Stimulated activated naive CD8-positive, alpha-beta T cell treated with anti-CD3 and anti-CD28 coated beads, Interleukin-15, Interleukin-2, amounts not matched to agents 100 ng/mL and 50 ng/mL, for 24 hours (primary cell): ENCODE data around the gene TLE4.

ENCODE experiments used
- H3K27ac Mint-ChIP-seq: one replicate; pipeline ENCODE4 v1.8.0; 2021; ENCODE audit warnings: mild to moderate bottlenecking, mixed read lengths
- H3K27me3 Mint-ChIP-seq: one replicate; pipeline ENCODE4 v1.8.0; 2021; ENCODE audit warnings: mixed read lengths
- H3K36me3 Mint-ChIP-seq: one replicate; pipeline ENCODE4 v1.8.0; 2021; ENCODE audit warnings: low read depth, mixed read lengths
- H3K4me1 Mint-ChIP-seq: one replicate; pipeline ENCODE4 v1.8.0; 2021; ENCODE audit warnings: low read depth, mixed read lengths
- H3K4me3 Mint-ChIP-seq: one replicate; pipeline ENCODE4 v1.8.0; 2021; ENCODE audit warnings: mild to moderate bottlenecking, mixed read lengths
- H3K9me3 Mint-ChIP-seq: one replicate; pipeline ENCODE4 v1.8.0; 2021; ENCODE audit warnings: mixed read lengths

The TLE4 gene

GRCh38 chr9:79686381-79687130 is 114.8 kb downstream of the TLE4 start:
- H3K27me3 Mint-ChIP-seq: no peaks in the 10 kb centered on the region
- peaks cover 16% of the 10 kb centered on the region for H3K36me3 Mint-ChIP-seq
- peak overlapping the region; percentile 72 for H3K27ac Mint-ChIP-seq
- peak overlapping the region; percentile 17 for H3K4me3 Mint-ChIP-seq
- H3K4me1 Mint-ChIP-seq: peaks cover 28% of the 10 kb centered on the region
- no peaks in the 10 kb centered on the region for H3K9me3 Mint-ChIP-seq

- Mint-ChIP-seq H3K9me3 (no peaks in the 10 kb centered on the region), H3K4me3 (peak overlapping the region; percentile 17), H3K27me3 (no peaks in the 10 kb centered on the region), H3K27ac (peak overlapping the region; percentile 72), H3K4me1 (peaks cover 27% of the 10 kb centered on the region), H3K36me3 (peaks cover 19% of the 10 kb centered on the region)
Measured at GRCh38 chr9:79687131-79687447, 115.3 kb downstream of the TLE4 start.

- H3K9me3 Mint-ChIP-seq: no peaks in the 10 kb centered on the region
- peaks cover 23% of the 10 kb centered on the region for H3K36me3 Mint-ChIP-seq
- H3K4me1 Mint-ChIP-seq: peaks cover 28% of the 10 kb centered on the region
- no peaks in the 10 kb centered on the region for H3K27me3 Mint-ChIP-seq
- H3K27ac Mint-ChIP-seq: no peak overlapping the region
- no peak overlapping the region for H3K4me3 Mint-ChIP-seq
Measured at GRCh38 chr9:79688363-79688762, 116.6 kb downstream of the TLE4 start.

- H3K27me3 Mint-ChIP-seq: no peaks in the 10 kb centered on the region
- peaks cover 23% of the 10 kb centered on the region for H3K36me3 Mint-ChIP-seq
- no peak overlapping the region for H3K4me3 Mint-ChIP-seq
- H3K9me3 Mint-ChIP-seq: no peaks in the 10 kb centered on the region
- H3K27ac Mint-ChIP-seq: no peak overlapping the region
- H3K4me1 Mint-ChIP-seq: peaks cover 40% of the 10 kb centered on the region
Measured at GRCh38 chr9:79689576-79689975, 117.8 kb downstream of the TLE4 start.

- no peaks in the 10 kb centered on the region for H3K27me3 Mint-ChIP-seq
- H3K4me3 Mint-ChIP-seq: no peak overlapping the region
- no peak overlapping the region for H3K27ac Mint-ChIP-seq
- H3K9me3 Mint-ChIP-seq: no peaks in the 10 kb centered on the region
- peaks cover 49% of the 10 kb centered on the region for H3K4me1 Mint-ChIP-seq
- peaks cover 19% of the 10 kb centered on the region for H3K36me3 Mint-ChIP-seq
Measured at GRCh38 chr9:79691496-79691895, 119.7 kb downstream of the TLE4 start.

GRCh38 chr9:79692857-79693571 is 121.2 kb downstream of the TLE4 start:
- no peaks in the 10 kb centered on the region for H3K9me3 Mint-ChIP-seq
- no peak overlapping the region for H3K27ac Mint-ChIP-seq
- peaks cover 42% of the 10 kb centered on the region for H3K4me1 Mint-ChIP-seq
- H3K27me3 Mint-ChIP-seq: no peaks in the 10 kb centered on the region
- H3K4me3 Mint-ChIP-seq: no peak overlapping the region
- peaks cover 15% of the 10 kb centered on the region for H3K36me3 Mint-ChIP-seq

GRCh38 chr9:79693750-79694149 is 122.0 kb downstream of the TLE4 start:
- H3K27ac Mint-ChIP-seq: no peak overlapping the region

GRCh38 chr9:79694208-79694607 is 122.4 kb downstream of the TLE4 start:
- H3K27ac Mint-ChIP-seq: no peak overlapping the region
- no peaks in the 10 kb centered on the region for H3K27me3 Mint-ChIP-seq
- H3K9me3 Mint-ChIP-seq: no peaks in the 10 kb centered on the region
- no peak overlapping the region for H3K4me3 Mint-ChIP-seq
- H3K4me1 Mint-ChIP-seq: peaks cover 47% of the 10 kb centered on the region
- peaks cover 15% of the 10 kb centered on the region for H3K36me3 Mint-ChIP-seq

More at GRCh38 chr9:79693750-79694149, 122.0 kb downstream of the TLE4 start:
- Mint-ChIP-seq H3K27me3 (no peaks in the 10 kb centered on the region), H3K4me1 (peaks cover 42% of the 10 kb centered on the region), H3K4me3 (no peak overlapping the region), H3K9me3 (no peaks in the 10 kb centered on the region), H3K36me3 (peaks cover 15% of the 10 kb centered on the region)

- H3K27ac Mint-ChIP-seq: no peak overlapping the region
- H3K9me3 Mint-ChIP-seq: no peaks in the 10 kb centered on the region
- H3K4me3 Mint-ChIP-seq: no peak overlapping the region
- peaks cover 15% of the 10 kb centered on the region for H3K36me3 Mint-ChIP-seq
- H3K27me3 Mint-ChIP-seq: no peaks in the 10 kb centered on the region
- H3K4me1 Mint-ChIP-seq: peaks cover 53% of the 10 kb centered on the region
Measured at GRCh38 chr9:79694676-79695400, 123.1 kb downstream of the TLE4 start.

- H3K9me3 Mint-ChIP-seq: no peaks in the 10 kb centered on the region
- peaks cover 11% of the 10 kb centered on the region for H3K36me3 Mint-ChIP-seq
- no peak overlapping the region for H3K4me3 Mint-ChIP-seq
- H3K27ac Mint-ChIP-seq: no peak overlapping the region
- H3K4me1 Mint-ChIP-seq: peaks cover 61% of the 10 kb centered on the region
- no peaks in the 10 kb centered on the region for H3K27me3 Mint-ChIP-seq
Measured at GRCh38 chr9:79695531-79696175, 123.9 kb downstream of the TLE4 start.

- peaks cover 56% of the 10 kb centered on the region for H3K4me1 Mint-ChIP-seq
- H3K27me3 Mint-ChIP-seq: no peaks in the 10 kb centered on the region
- H3K36me3 Mint-ChIP-seq: peaks cover 5% of the 10 kb centered on the region
- no peak overlapping the region for H3K4me3 Mint-ChIP-seq
- no peaks in the 10 kb centered on the region for H3K9me3 Mint-ChIP-seq
- peak overlapping the region; percentile 77 for H3K27ac Mint-ChIP-seq
Measured at GRCh38 chr9:79698967-79699366, 127.2 kb downstream of the TLE4 start.

- H3K9me3 Mint-ChIP-seq: no peaks in the 10 kb centered on the region
- H3K27ac Mint-ChIP-seq: peak overlapping the region; percentile 77
- H3K27me3 Mint-ChIP-seq: no peaks in the 10 kb centered on the region
- peaks cover 51% of the 10 kb centered on the region for H3K4me1 Mint-ChIP-seq
- peaks cover 9% of the 10 kb centered on the region for H3K36me3 Mint-ChIP-seq
- no peak overlapping the region for H3K4me3 Mint-ChIP-seq
Measured at GRCh38 chr9:79699479-79699878, 127.7 kb downstream of the TLE4 start.

- Mint-ChIP-seq H3K4me3 (no peak overlapping the region), H3K27ac (no peak overlapping the region), H3K4me1 (peaks cover 38% of the 10 kb centered on the region), H3K36me3 (peaks cover 20% of the 10 kb centered on the region), H3K9me3 (no peaks in the 10 kb centered on the region), H3K27me3 (no peaks in the 10 kb centered on the region)
Measured at GRCh38 chr9:79700607-79701360, 129.0 kb downstream of the TLE4 start.

GRCh38 chr9:79701651-79702050 is 129.9 kb downstream of the TLE4 start:
- H3K4me1 Mint-ChIP-seq: peaks cover 32% of the 10 kb centered on the region
- H3K4me3 Mint-ChIP-seq: no peak overlapping the region
- H3K36me3 Mint-ChIP-seq: peaks cover 29% of the 10 kb centered on the region
- no peak overlapping the region for H3K27ac Mint-ChIP-seq
- H3K9me3 Mint-ChIP-seq: no peaks in the 10 kb centered on the region
- no peaks in the 10 kb centered on the region for H3K27me3 Mint-ChIP-seq
